ENCODE data around the gene NFATC1.

- TF ChIP-seq, protein P1, sequence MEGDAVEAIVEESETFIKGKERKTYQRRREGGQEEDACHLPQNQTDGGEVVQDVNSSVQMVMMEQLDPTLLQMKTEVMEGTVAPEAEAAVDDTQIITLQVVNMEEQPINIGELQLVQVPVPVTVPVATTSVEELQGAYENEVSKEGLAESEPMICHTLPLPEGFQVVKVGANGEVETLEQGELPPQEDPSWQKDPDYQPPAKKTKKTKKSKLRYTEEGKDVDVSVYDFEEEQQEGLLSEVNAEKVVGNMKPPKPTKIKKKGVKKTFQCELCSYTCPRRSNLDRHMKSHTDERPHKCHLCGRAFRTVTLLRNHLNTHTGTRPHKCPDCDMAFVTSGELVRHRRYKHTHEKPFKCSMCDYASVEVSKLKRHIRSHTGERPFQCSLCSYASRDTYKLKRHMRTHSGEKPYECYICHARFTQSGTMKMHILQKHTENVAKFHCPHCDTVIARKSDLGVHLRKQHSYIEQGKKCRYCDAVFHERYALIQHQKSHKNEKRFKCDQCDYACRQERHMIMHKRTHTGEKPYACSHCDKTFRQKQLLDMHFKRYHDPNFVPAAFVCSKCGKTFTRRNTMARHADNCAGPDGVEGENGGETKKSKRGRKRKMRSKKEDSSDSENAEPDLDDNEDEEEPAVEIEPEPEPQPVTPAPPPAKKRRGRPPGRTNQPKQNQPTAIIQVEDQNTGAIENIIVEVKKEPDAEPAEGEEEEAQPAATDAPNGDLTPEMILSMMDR (IDR thresholded peaks at IDR 0.05), result no peak
- no peak for TF ChIP-seq POLR2A (IDR thresholded peaks at IDR 0.05)
Measured at GRCh38 chr18:79434607-79435401, 39.1 kb downstream of the NFATC1 start.
